BLaER1 treated with 17β-estradiol and CSF1 and Interleukin-3, amounts not matched to agents 10 nM and 100 nM (cell line): ENCODE data around the gene EPHA2.

ENCODE experiments used
- H3K27ac ChIP-seq, 11 experiments: shearing (Covaris generic); formaldehyde crosslinking; 2 replicates each; pipeline ENCODE4 v1.8.1; 2022
- H3K27me3 ChIP-seq, 11 experiments: shearing (Covaris generic); formaldehyde crosslinking; 2 replicates each; pipeline ENCODE4 v1.8.1; 2022
- H3K36me3 ChIP-seq, 11 experiments: shearing (Covaris generic); formaldehyde crosslinking; 2 replicates each; pipeline ENCODE4 v1.8.1; 2022
- H3K4me1 ChIP-seq, 10 experiments: shearing (Covaris generic); formaldehyde crosslinking; 2 replicates each; pipeline ENCODE4 v1.8.1; 2022
- H3K4me2 ChIP-seq, 11 experiments: shearing (Covaris generic); formaldehyde crosslinking; 2 replicates each; pipeline ENCODE4 v1.8.1; 2022
- H3K4me3 ChIP-seq, 10 experiments: shearing (Covaris generic); formaldehyde crosslinking; 2 replicates each; pipeline ENCODE4 v1.8.1; 2022
- H3K9ac ChIP-seq, 11 experiments: shearing (Covaris generic); formaldehyde crosslinking; 2 replicates each; pipeline ENCODE4 v1.8.1; 2022
- H3K9me3 ChIP-seq, 11 experiments: shearing (Covaris generic); formaldehyde crosslinking; replicated peaks in 1 of 11; 2 replicates each; pipeline ENCODE4 v1.8.1; 2022
- H4K20me1 ChIP-seq, 11 experiments: shearing (Covaris generic); formaldehyde crosslinking; 2 replicates each; pipeline ENCODE4 v1.8.1; 2022
- Cebpa-rat ChIP-seq, 11 experiments: shearing (Covaris generic); IDR thresholded peaks; 2 replicates each; pipeline ENCODE4 v1.8.1; 2022

Gene EPHA2

GRCh38 chr1:16129316-16129715 lies 26.6 kb downstream of the EPHA2 start:
- Histone ChIP-seq H3K27ac (no peak overlapping the region), H4K20me1 (peaks cover 0 to 68% (median 19%) of the 10 kb centered on the region in 11 experiments; a peak in 12 of 22 replicates), H3K9ac (no peak overlapping the region), H3K9me3 (no peaks in the 10 kb centered on the region), H3K27me3 (peaks cover 67 to 76% (median 69%) of the 10 kb centered on the region in 11 experiments), H3K36me3 (no peaks in the 10 kb centered on the region; a peak in 1 of 22 replicates), H3K4me1 (peaks cover 12 to 37% (median 26%) of the 10 kb centered on the region in 10 experiments; a peak in 18 of 20 replicates), H3K4me2 (no peak overlapping the region), H3K4me3 (no peak overlapping the region)
- TF ChIP-seq Cebpa-rat (IDR thresholded peaks at IDR 0.05): no peak

DNA sequence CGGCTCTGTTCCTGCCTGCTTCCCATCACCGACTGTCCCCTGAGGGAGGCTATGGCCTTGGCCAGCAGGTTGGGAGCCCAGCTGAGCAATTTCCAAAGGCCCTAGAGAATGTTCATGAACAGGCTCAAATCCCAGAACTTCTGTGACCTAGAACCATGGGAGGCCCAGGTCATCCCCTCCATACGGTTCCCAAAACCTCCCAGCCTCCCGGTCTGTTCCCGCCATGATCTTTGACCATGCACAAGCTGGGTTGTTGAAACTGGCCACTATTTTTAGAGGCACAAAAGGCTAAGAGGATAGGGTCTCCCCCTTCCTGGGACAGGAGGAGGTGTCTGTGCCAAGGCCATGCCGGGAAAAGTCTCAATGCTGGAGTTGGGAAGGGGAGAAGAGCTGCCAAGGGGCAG lies 27.5 kb downstream of the EPHA2 start:
- Histone ChIP-seq H3K4me2 (no peak overlapping the region), H4K20me1 (peaks cover 0 to 58% (median 19%) of the 10 kb centered on the region in 11 experiments; a peak in 12 of 22 replicates), H3K4me1 (peaks cover 19 to 46% (median 35%) of the 10 kb centered on the region in 10 experiments), H3K27me3 (peaks cover 77 to 85% (median 79%) of the 10 kb centered on the region in 11 experiments), H3K36me3 (no peaks in the 10 kb centered on the region; a peak in 1 of 22 replicates), H3K27ac (no peak overlapping the region), H3K9ac (no peak overlapping the region), H3K4me3 (no peak overlapping the region), H3K9me3 (no peaks in the 10 kb centered on the region)
- no peak for TF ChIP-seq Cebpa-rat (IDR thresholded peaks at IDR 0.05)

- Histone ChIP-seq H3K36me3 (no peaks in the 10 kb centered on the region), H3K27ac (no peak overlapping the region), H3K9me3 (no peaks in the 10 kb centered on the region), H3K9ac (no peak overlapping the region), H4K20me1 (peaks cover 0 to 57% (median 19%) of the 10 kb centered on the region in 11 experiments; a peak in 12 of 22 replicates), H3K4me1 (peaks cover 24 to 52% (median 40%) of the 10 kb centered on the region in 10 experiments), H3K4me3 (no peak overlapping the region), H3K27me3 (peaks cover 80 to 89% (median 82%) of the 10 kb centered on the region in 11 experiments), H3K4me2 (peak overlapping the region in 7 of 11 experiments; percentile 30 to 65 (median 59); a peak in 10 of 22 replicates)
- TF ChIP-seq Cebpa-rat (IDR thresholded peaks at IDR 0.05): no peak
Observed at GRCh38 chr1:16127676-16128337, 28.1 kb downstream of the EPHA2 start.

DNA sequence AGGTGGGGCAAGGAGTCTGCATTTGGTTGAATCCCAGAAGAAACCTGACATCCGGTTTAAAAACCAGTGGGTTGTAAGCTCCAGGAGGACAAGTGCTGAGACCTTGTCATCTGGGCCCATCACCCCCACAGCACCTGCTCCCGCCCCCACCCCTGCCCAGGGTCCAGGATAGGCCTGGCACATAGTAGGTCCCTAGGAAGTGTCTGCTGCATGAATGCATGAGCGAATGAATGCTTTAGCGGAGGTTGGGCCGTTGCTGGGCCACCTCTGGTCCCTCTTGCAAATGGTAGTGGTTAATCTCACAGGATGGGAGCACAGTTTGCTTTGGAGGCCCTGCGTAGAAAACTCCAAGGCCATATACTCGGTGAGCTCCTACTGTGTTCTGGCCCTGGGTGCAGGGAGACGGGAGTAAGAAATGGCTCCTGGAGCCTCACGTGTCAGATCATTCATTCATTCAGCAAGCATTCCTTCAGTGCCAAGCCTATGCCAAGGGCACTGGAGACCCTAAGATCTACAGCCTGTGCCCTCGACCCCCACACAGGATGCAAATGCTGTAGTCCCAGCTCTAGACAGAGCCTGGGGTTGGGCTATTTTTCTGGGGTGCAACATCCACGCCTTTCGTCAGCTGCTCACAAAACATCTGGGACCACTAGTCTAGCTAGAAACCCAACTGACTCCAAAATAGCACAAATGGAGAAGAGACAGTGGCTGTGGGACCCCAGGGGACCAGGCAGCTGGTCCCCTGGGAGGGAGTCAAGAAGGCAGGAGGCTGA lies 28.9 kb downstream of the EPHA2 start:
- Histone ChIP-seq H3K4me2 (peak overlapping the region in 9 of 11 experiments; percentile 30 to 65 (median 44); a peak in 18 of 22 replicates), H3K36me3 (no peaks in the 10 kb centered on the region), H3K9me3 (no peaks in the 10 kb centered on the region), H3K4me1 (peaks cover 33 to 60% (median 49%) of the 10 kb centered on the region in 10 experiments), H4K20me1 (peaks cover 0 to 66% (median 27%) of the 10 kb centered on the region in 11 experiments; a peak in 13 of 22 replicates), H3K4me3 (no peak overlapping the region), H3K9ac (no peak overlapping the region), H3K27ac (no peak overlapping the region), H3K27me3 (peaks cover 88 to 96% (median 90%) of the 10 kb centered on the region in 11 experiments)
- TF ChIP-seq Cebpa-rat (IDR thresholded peaks at IDR 0.05): no peak

- no peak overlapping the region for H3K27ac ChIP-seq
Observed at GRCh38 chr1:16126160-16126559, 29.7 kb downstream of the EPHA2 start.

DNA sequence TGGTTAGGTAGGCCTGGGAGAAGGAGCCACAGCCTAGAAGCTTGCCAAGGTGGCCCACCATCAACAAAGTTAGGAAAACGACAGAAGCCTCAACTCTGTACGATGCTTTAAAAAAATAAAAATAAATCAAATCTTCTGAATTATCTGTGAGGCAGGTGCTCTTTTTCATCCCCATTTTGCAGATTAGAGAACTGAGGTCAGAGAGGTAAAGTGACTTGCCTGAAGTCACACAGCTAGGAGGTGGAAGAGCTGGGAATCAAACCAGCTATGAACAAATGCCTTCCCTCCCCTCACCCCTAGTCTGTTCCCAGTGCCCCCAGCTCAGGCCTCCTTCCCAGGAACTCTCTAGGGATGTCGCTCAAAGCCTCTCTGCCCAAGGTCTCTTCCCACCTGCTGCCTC lies 30.4 kb downstream of the EPHA2 start:
- TF ChIP-seq Cebpa-rat (IDR thresholded peaks at IDR 0.05): no peak
- Histone ChIP-seq H3K36me3 (no peaks in the 10 kb centered on the region), H3K9me3 (no peaks in the 10 kb centered on the region), H3K4me3 (no peak overlapping the region; a peak in 1 of 20 replicates), H3K4me2 (peak overlapping the region in 8 of 11 experiments; percentile 8 to 58 (median 44); a peak in 14 of 22 replicates), H3K9ac (no peak overlapping the region), H3K27ac (no peak overlapping the region), H4K20me1 (peaks cover 0 to 65% (median 26%) of the 10 kb centered on the region in 11 experiments; a peak in 13 of 22 replicates), H3K4me1 (peaks cover 34 to 66% (median 51%) of the 10 kb centered on the region in 10 experiments), H3K27me3 (peaks cover 93 to 98% (median 97%) of the 10 kb centered on the region in 11 experiments)

More at GRCh38 chr1:16126160-16126559, 29.7 kb downstream of the EPHA2 start:
- Histone ChIP-seq H3K4me1 (peaks cover 34 to 66% (median 51%) of the 10 kb centered on the region in 10 experiments), H3K36me3 (no peaks in the 10 kb centered on the region), H3K4me2 (peak overlapping the region in 9 of 11 experiments; percentile 3 to 58 (median 44); a peak in 14 of 22 replicates), H3K9me3 (no peaks in the 10 kb centered on the region), H3K9ac (no peak overlapping the region), H3K4me3 (no peak overlapping the region; a peak in 1 of 20 replicates), H4K20me1 (peaks cover 0 to 71% (median 29%) of the 10 kb centered on the region in 11 experiments; a peak in 13 of 22 replicates), H3K27me3 (peaks cover 93 to 98% (median 97%) of the 10 kb centered on the region in 11 experiments)
- no peak for TF ChIP-seq Cebpa-rat (IDR thresholded peaks at IDR 0.05)

GRCh38 chr1:16125088-16125470 lies 30.8 kb downstream of the EPHA2 start:
- Histone ChIP-seq H3K4me2 (peak overlapping the region in 10 of 11 experiments; percentile 1 to 94 (median 72); a peak in 19 of 22 replicates), H3K9ac (no peak overlapping the region; a peak in 1 of 22 replicates), H3K27ac (no peak overlapping the region), H3K27me3 (peaks cover 93 to 98% (median 97%) of the 10 kb centered on the region in 11 experiments), H3K4me3 (no peak overlapping the region), H3K4me1 (peaks cover 34 to 66% (median 51%) of the 10 kb centered on the region in 10 experiments), H3K36me3 (no peaks in the 10 kb centered on the region), H3K9me3 (no peaks in the 10 kb centered on the region), H4K20me1 (peaks cover 0 to 64% (median 24%) of the 10 kb centered on the region in 11 experiments; a peak in 13 of 22 replicates)
- no peak for TF ChIP-seq Cebpa-rat (IDR thresholded peaks at IDR 0.05)

DNA sequence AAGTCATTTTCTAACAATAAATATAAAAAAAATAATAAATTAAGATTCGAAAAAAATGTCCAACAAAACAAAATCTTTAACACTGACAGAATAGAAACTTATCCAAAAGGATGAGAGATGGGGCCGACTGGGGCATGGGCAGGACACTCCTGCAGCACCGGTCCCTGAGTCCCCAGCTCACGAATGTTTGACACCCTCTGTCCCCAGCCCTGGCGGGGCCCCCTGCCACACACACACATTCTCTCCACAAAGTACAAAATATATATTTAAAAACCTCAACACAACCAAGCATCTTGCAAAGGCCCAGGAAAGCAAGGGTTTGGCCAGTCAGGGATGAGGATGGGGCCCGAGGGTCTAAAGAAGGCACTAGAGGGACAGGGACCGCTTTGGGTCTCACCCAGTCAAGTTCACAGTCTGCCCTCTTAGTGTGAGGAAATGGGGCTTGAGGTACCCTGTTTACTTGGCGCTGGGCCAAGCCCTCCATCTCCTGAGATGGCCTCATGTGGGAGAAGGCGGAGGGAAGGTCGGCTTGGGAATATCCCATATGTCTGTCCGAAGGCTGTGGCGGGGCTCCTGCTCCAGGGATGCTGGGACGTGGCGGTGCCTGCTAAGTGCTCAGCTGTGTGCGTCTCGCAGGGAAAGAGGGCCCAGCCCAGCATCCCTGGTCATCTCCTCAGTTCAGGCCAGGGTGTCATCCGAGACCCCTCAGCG lies 31.3 kb downstream of the EPHA2 start:
- H3K9me3 ChIP-seq: no peaks in the 10 kb centered on the region
- peak overlapping the region in 10 of 11 experiments; percentile 1 to 94 (median 72); a peak in 20 of 22 replicates for H3K4me2 ChIP-seq
- peaks cover 0 to 64% (median 28%) of the 10 kb centered on the region in 11 experiments; a peak in 13 of 22 replicates for H4K20me1 ChIP-seq
- H3K27me3 ChIP-seq: peaks cover 93 to 98% (median 97%) of the 10 kb centered on the region in 11 experiments
- no peak overlapping the region for H3K27ac ChIP-seq
- no peaks in the 10 kb centered on the region for H3K36me3 ChIP-seq
- peaks cover 34 to 66% (median 51%) of the 10 kb centered on the region in 10 experiments for H3K4me1 ChIP-seq
- no peak overlapping the region; a peak in 1 of 22 replicates for H3K9ac ChIP-seq
- no peak overlapping the region for H3K4me3 ChIP-seq
- TF ChIP-seq Cebpa-rat (IDR thresholded peaks at IDR 0.05): no peak
